PC-9 (cell line): Measurements from ENCODE around the gene MYO10.

Source experiments
- EZH2 ChIP-seq: fragments of 200-600 bp; sonication (generic); IDR thresholded peaks from 2 replicates; pipeline ENCODE4 v1.8.0; 2017; ENCODE audit warnings: antibody characterized with exemption, low read depth
- TF ChIP-seq, protein P1 (sequence below): fragments of 200-600 bp; sonication (generic); conservative IDR thresholded peaks from 2 replicates; pipeline ENCODE4 v1.6.1; 2017; ENCODE audit warnings: mixed run types, antibody characterized with exemption, mild to moderate bottlenecking, moderate library complexity

DNA sequence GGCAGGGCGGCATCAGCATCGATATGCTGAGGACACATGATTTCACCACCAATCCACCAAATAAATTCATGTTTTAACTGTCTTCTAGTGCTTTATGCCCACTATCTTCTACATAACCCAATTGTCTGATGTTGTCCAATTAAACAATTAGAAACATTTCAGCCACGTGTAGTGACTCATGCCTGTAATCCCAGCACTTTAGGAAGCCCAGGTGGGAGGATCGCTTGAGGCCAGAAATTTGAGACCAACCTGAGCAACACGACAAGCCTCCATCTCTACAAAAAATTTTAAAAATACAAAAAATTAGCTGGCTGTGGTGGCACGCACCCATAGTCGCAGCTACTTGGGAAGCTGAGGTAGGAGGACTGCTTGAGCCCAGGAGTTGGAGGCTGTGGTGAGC is 128.1 kb downstream of the MYO10 start:
- TF ChIP-seq, protein P1, sequence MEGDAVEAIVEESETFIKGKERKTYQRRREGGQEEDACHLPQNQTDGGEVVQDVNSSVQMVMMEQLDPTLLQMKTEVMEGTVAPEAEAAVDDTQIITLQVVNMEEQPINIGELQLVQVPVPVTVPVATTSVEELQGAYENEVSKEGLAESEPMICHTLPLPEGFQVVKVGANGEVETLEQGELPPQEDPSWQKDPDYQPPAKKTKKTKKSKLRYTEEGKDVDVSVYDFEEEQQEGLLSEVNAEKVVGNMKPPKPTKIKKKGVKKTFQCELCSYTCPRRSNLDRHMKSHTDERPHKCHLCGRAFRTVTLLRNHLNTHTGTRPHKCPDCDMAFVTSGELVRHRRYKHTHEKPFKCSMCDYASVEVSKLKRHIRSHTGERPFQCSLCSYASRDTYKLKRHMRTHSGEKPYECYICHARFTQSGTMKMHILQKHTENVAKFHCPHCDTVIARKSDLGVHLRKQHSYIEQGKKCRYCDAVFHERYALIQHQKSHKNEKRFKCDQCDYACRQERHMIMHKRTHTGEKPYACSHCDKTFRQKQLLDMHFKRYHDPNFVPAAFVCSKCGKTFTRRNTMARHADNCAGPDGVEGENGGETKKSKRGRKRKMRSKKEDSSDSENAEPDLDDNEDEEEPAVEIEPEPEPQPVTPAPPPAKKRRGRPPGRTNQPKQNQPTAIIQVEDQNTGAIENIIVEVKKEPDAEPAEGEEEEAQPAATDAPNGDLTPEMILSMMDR = no peak
- no peak for TF ChIP-seq EZH2
